HCT116 (cell line): Measurements from ENCODE around the gene DEPDC4. TPM values are rescaled to one million over a fixed set of nuclear protein-coding genes. Genes with fewer than 3 reads are reported as not detected.

Source experiments
- ATAC-seq: fragments of 200-7000 bp; cut with Tn5 transposase; 2 replicates; pipeline ENCODE4 v1.9.1; 2020; ENCODE audit warnings: mild to moderate bottlenecking, moderate library complexity
- BruUV-seq: library from RNA; stranded (reverse); fragments of 400-500 nt; replicated peaks from 2 replicates; lab custom pipeline; 2021; lab: Mats Ljungman, UMichigan
- CTCF ChIA-PET: fragments of 300-600 bp; sonication (Branson Sonifier 250); formaldehyde crosslinking; loops from one replicate; lab custom pipeline; 2021; ENCODE audit warnings: antibody characterized with exemption; lab: Charles Lee
- POLR2A ChIA-PET: fragments of 300-600, 350-600 bp; sonication (Branson Sonifier 250); formaldehyde crosslinking; loops from one replicate; lab custom pipeline; 2021; ENCODE audit warnings: antibody characterized with exemption; lab: Charles Lee
- RAD21 ChIA-PET, 2 experiments: fragments of 300-600 bp; sonication (Branson Sonifier 250); formaldehyde crosslinking; loops; one replicate each; lab custom pipeline; 2023; ENCODE audit warnings: low total read pairs in 2 of 2; ENCODE audit not compliant: uncharacterized antibody in 2 of 2, unreplicated experiment in 2 of 2, low non-redundant PET in 1 of 2; lab: Charles Lee
- DNase-seq: peaks from one replicate; pipeline ENCODE4 v3.0.0-alpha.2; 2010; ENCODE audit warnings: low read depth, low spot score
- H2AFZ ChIP-seq: fragments of 200-600 bp; shearing (Covaris generic), sonication (generic); 2 replicates; pipeline ENCODE4 v1.6.1; 2017; ENCODE audit warnings: low read depth, mixed run types, mixed read lengths, antibody characterized with exemption, low read length; ENCODE audit not compliant: poor library complexity, severe bottlenecking
- H3K27ac ChIP-seq: 2 replicates; pipeline ENCODE4 v1.5.1; 2012; ENCODE audit warnings: low read depth, low read length
- H3K27me3 ChIP-seq: fragments of 200-600 bp; sonication (generic); 2 replicates; pipeline ENCODE4 v1.6.1; 2016; ENCODE audit warnings: mixed run types, low read length, mixed read lengths; ENCODE audit not compliant: insufficient read depth
- H3K36me3 ChIP-seq, 2 experiments: fragments of 200-500 bp in 1 of 2; fragments of 200-600 bp in 1 of 2; sonication (Bioruptor generic) in 1 of 2; sonication (generic) in 1 of 2; 2 replicates each; pipeline versions ENCODE4 v1.5.1 to v1.6.1; 2014 to 2016; ENCODE audit warnings: low read length in 2 of 2, inconsistent platforms in 1 of 2, mixed read lengths in 1 of 2, mixed run types in 1 of 2; ENCODE audit not compliant: insufficient read depth in 2 of 2, control insufficient read depth in 1 of 2
- H3K4me1 ChIP-seq, 2 experiments: fragments of 200-600 bp in 1 of 2; sonication (generic) in 1 of 2; 2 replicates each; pipeline versions ENCODE4 v1.5.1 to v1.6.1; 2012 to 2017; ENCODE audit warnings: low read length in 2 of 2, inconsistent platforms in 1 of 2, mild to moderate bottlenecking in 1 of 2, mixed read lengths in 1 of 2, mixed run types in 1 of 2, moderate library complexity in 1 of 2; ENCODE audit not compliant: insufficient read depth in 2 of 2, control insufficient read depth in 1 of 2
- H3K4me2 ChIP-seq: fragments of 200-600 bp; sonication (generic); 2 replicates; pipeline ENCODE4 v1.6.1; 2017; ENCODE audit warnings: mixed run types, low read length, mixed read lengths
- H3K4me3 ChIP-seq, 2 experiments: fragments of 200-600 bp in 1 of 2; sonication (generic) in 1 of 2; replicated peaks in 1 of 2; 2 replicates each; pipeline ENCODE4 v1.5.1; 2011 to 2016; ENCODE audit warnings: low read length in 2 of 2, control low read depth in 1 of 2, low read depth in 1 of 2, mild to moderate bottlenecking in 1 of 2, mixed read lengths in 1 of 2, mixed run types in 1 of 2
- H3K79me2 ChIP-seq: fragments of 200-600 bp; sonication (generic); 2 replicates; pipeline ENCODE4 v1.6.1; 2017; ENCODE audit warnings: mild to moderate bottlenecking, mixed run types, low read length, moderate library complexity, mixed read lengths; ENCODE audit not compliant: insufficient read depth
- H3K9ac ChIP-seq: fragments of 200-600 bp; sonication (generic); 2 replicates; pipeline ENCODE4 v1.6.1; 2016; ENCODE audit warnings: low read length, mixed read lengths
- H3K9me2 ChIP-seq: fragments of 200-600 bp; sonication (generic), shearing (Covaris generic); 2 replicates; pipeline ENCODE4 v1.6.1; 2017; ENCODE audit warnings: mixed run types, mild to moderate bottlenecking, moderate library complexity; ENCODE audit not compliant: insufficient read depth
- H3K9me3 ChIP-seq, 2 experiments: fragments of 200-500 bp in 1 of 2; fragments of 200-600 bp in 1 of 2; sonication (Bioruptor generic) in 1 of 2; sonication (generic) in 1 of 2; 2 replicates each; pipeline ENCODE4 v1.6.1; 2014 to 2017; ENCODE audit warnings: low read length in 2 of 2, mixed read lengths in 2 of 2, inconsistent platforms in 1 of 2, low read depth in 1 of 2, mild to moderate bottlenecking in 1 of 2, mixed run types in 1 of 2, moderate library complexity in 1 of 2; ENCODE audit not compliant: control insufficient read depth in 1 of 2, insufficient read depth in 1 of 2
- H4K20me1 ChIP-seq: fragments of 200-600 bp; sonication (generic), shearing (Covaris generic); 2 replicates; pipeline ENCODE4 v1.6.1; 2017; ENCODE audit warnings: mixed run types, mild to moderate bottlenecking, moderate library complexity; ENCODE audit not compliant: insufficient read depth
- ATF3 ChIP-seq: IDR thresholded peaks from 2 replicates; pipeline ENCODE4 v1.6.1; 2012
- CBX3 ChIP-seq: IDR thresholded peaks from 2 replicates; pipeline ENCODE4 v1.6.1; 2012; ENCODE audit warnings: low read depth
- CEBPB ChIP-seq: IDR thresholded peaks from 2 replicates; pipeline ENCODE4 v1.6.1; 2012; ENCODE audit warnings: low read depth
- EGR1 ChIP-seq: IDR thresholded peaks from 2 replicates; pipeline ENCODE4 v1.6.1; 2012; ENCODE audit warnings: low read depth
- EZH2phosphoT487 ChIP-seq: fragments of 200-600 bp; IDR thresholded peaks from 2 replicates; pipeline ENCODE4 v1.6.1; 2018; ENCODE audit warnings: antibody characterized with exemption, borderline replicate concordance
- FOSL1 ChIP-seq: IDR thresholded peaks from 2 replicates; pipeline ENCODE4 v1.6.1; 2012; ENCODE audit warnings: low read depth
- MAX ChIP-seq: IDR thresholded peaks from 2 replicates; pipeline ENCODE4 v1.6.1; 2012
- POLR2AphosphoS5 ChIP-seq: IDR thresholded peaks from 2 replicates; pipeline ENCODE4 v1.6.1; 2011; ENCODE audit warnings: mild to moderate bottlenecking, low read depth, low read length, moderate library complexity
- RAD21 ChIP-seq: IDR thresholded peaks from 2 replicates; pipeline ENCODE4 v1.6.1; 2012; ENCODE audit warnings: low read depth, mild to moderate bottlenecking
- SP1 ChIP-seq: IDR thresholded peaks from 2 replicates; pipeline ENCODE4 v1.6.1; 2012; ENCODE audit warnings: low read depth
- SRF ChIP-seq: IDR thresholded peaks from 2 replicates; pipeline ENCODE4 v1.6.1; 2012; ENCODE audit warnings: low read depth
- YY1 ChIP-seq: IDR thresholded peaks from 2 replicates; pipeline ENCODE4 v1.6.1; 2011; ENCODE audit warnings: low read length, low read depth, moderate library complexity, mild to moderate bottlenecking; ENCODE audit not compliant: insufficient replicate concordance; ENCODE audit errors: extremely low read depth
- ZFX ChIP-seq: fragments of 450-650 bp; IDR thresholded peaks from 2 replicates; pipeline ENCODE4 v1.6.1; 2017
- ZNF274 ChIP-seq: fragments of 200-500 bp; sonication (Bioruptor generic); IDR thresholded peaks from 2 replicates; pipeline ENCODE4 v1.6.1; 2014; ENCODE audit warnings: mild to moderate bottlenecking, low read depth, low read length, inconsistent platforms
- intact Hi-C: fragments of 100-400 bp; cut with micrococcal nuclease; formaldehyde crosslinking; loops from 2 replicates; pipeline ENCODE4 v1.10.0; 2022
- total RNA-seq: library from RNA; stranded (reverse); gene quantifications from one replicate; pipeline ENCODE4 v1.2.1, GENCODE V29; 2021; ENCODE audit not compliant: unreplicated experiment
- TF ChIP-seq, protein P1 (sequence below): IDR thresholded peaks from 2 replicates; pipeline ENCODE4 v1.6.1; 2012; ENCODE audit warnings: low read depth
- TF ChIP-seq, protein P2 (sequence below), 3 experiments: fragments of 200-600 bp in 1 of 3; sonication (generic) in 1 of 3; IDR thresholded peaks in 2 of 3; conservative IDR thresholded peaks in 1 of 3; 2 replicates each; pipeline ENCODE4 v1.5.1; 2012 to 2017; ENCODE audit warnings: low read depth in 2 of 3, low read length in 2 of 3, antibody characterized with exemption in 1 of 3, borderline replicate concordance in 1 of 3, control low read depth in 1 of 3, mild to moderate bottlenecking in 1 of 3, mixed read lengths in 1 of 3, mixed run types in 1 of 3, moderate library complexity in 1 of 3; ENCODE audit not compliant: insufficient read depth in 1 of 3
- TF ChIP-seq, protein P3 (sequence below): IDR thresholded peaks from 2 replicates; pipeline ENCODE4 v1.6.1; 2011; ENCODE audit warnings: mild to moderate bottlenecking, low read length, moderate library complexity; ENCODE audit not compliant: insufficient replicate concordance; ENCODE audit errors: extremely low read depth

The DEPDC4 gene
- total RNA-seq, 1 experiment from 2014 or later, result 3.4 TPM

GRCh38 chr12:100213016-100213891 is 53.6 kb downstream of the DEPDC4 start:
- RAD21 ChIA-PET, result no interaction called here
- no TSS peak for BruUV-seq
- DNase-seq, result no peak
- intact Hi-C loops, result no loop called here
- no peak overlapping the region for H3K9ac ChIP-seq
- H3K4me3 ChIP-seq, result no peak overlapping the region
- H3K27ac ChIP-seq, result no peak overlapping the region
- no peak for ATAC-seq
- H3K36me3 ChIP-seq, result peaks cover 11 to 22% of the 10 kb centered on the region in 2 experiments; a peak in 2 of 4 replicates
- H3K4me1 ChIP-seq, result no peaks in the 10 kb centered on the region
- H3K9me2 ChIP-seq, result no peaks in the 10 kb centered on the region
- no peak overlapping the region for H2AFZ ChIP-seq
- TF ChIP-seq POLR2AphosphoS5 (no peak), SRF (no peak), EGR1 (no peak), CBX3 (no peak), CEBPB (no peak), ZNF274 (no peak), ZFX (no peak), MAX (no peak), SP1 (no peak), ATF3 (no peak), YY1 (no peak), RAD21 (no peak), EZH2phosphoT487 (no peak), FOSL1 (no peak)
- TF ChIP-seq, protein P1, sequence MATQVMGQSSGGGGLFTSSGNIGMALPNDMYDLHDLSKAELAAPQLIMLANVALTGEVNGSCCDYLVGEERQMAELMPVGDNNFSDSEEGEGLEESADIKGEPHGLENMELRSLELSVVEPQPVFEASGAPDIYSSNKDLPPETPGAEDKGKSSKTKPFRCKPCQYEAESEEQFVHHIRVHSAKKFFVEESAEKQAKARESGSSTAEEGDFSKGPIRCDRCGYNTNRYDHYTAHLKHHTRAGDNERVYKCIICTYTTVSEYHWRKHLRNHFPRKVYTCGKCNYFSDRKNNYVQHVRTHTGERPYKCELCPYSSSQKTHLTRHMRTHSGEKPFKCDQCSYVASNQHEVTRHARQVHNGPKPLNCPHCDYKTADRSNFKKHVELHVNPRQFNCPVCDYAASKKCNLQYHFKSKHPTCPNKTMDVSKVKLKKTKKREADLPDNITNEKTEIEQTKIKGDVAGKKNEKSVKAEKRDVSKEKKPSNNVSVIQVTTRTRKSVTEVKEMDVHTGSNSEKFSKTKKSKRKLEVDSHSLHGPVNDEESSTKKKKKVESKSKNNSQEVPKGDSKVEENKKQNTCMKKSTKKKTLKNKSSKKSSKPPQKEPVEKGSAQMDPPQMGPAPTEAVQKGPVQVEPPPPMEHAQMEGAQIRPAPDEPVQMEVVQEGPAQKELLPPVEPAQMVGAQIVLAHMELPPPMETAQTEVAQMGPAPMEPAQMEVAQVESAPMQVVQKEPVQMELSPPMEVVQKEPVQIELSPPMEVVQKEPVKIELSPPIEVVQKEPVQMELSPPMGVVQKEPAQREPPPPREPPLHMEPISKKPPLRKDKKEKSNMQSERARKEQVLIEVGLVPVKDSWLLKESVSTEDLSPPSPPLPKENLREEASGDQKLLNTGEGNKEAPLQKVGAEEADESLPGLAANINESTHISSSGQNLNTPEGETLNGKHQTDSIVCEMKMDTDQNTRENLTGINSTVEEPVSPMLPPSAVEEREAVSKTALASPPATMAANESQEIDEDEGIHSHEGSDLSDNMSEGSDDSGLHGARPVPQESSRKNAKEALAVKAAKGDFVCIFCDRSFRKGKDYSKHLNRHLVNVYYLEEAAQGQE, result no peak
- TF ChIP-seq, protein P2, sequence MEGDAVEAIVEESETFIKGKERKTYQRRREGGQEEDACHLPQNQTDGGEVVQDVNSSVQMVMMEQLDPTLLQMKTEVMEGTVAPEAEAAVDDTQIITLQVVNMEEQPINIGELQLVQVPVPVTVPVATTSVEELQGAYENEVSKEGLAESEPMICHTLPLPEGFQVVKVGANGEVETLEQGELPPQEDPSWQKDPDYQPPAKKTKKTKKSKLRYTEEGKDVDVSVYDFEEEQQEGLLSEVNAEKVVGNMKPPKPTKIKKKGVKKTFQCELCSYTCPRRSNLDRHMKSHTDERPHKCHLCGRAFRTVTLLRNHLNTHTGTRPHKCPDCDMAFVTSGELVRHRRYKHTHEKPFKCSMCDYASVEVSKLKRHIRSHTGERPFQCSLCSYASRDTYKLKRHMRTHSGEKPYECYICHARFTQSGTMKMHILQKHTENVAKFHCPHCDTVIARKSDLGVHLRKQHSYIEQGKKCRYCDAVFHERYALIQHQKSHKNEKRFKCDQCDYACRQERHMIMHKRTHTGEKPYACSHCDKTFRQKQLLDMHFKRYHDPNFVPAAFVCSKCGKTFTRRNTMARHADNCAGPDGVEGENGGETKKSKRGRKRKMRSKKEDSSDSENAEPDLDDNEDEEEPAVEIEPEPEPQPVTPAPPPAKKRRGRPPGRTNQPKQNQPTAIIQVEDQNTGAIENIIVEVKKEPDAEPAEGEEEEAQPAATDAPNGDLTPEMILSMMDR (IDR thresholded peaks at IDR 0.05 in 2 of 3, conservative IDR thresholded peaks at IDR 0.05 in 1 of 3; ENCODE audit: borderline replicate concordance in 1 of 3, insufficient read depth in 1 of 3, low read depth in 2 of 3, low read length in 2 of 3), result no peak
- TF ChIP-seq, protein P3, sequence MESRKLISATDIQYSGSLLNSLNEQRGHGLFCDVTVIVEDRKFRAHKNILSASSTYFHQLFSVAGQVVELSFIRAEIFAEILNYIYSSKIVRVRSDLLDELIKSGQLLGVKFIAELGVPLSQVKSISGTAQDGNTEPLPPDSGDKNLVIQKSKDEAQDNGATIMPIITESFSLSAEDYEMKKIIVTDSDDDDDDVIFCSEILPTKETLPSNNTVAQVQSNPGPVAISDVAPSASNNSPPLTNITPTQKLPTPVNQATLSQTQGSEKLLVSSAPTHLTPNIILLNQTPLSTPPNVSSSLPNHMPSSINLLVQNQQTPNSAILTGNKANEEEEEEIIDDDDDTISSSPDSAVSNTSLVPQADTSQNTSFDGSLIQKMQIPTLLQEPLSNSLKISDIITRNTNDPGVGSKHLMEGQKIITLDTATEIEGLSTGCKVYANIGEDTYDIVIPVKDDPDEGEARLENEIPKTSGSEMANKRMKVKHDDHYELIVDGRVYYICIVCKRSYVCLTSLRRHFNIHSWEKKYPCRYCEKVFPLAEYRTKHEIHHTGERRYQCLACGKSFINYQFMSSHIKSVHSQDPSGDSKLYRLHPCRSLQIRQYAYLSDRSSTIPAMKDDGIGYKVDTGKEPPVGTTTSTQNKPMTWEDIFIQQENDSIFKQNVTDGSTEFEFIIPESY, result no peak
- no peak overlapping the region for H3K4me2 ChIP-seq
- H3K79me2 ChIP-seq, result no peaks in the 10 kb centered on the region
- H3K9me3 ChIP-seq, result no peaks in the 10 kb centered on the region
- CTCF ChIA-PET, result interaction anchor here (1.1 to 1.2 kb wide), 2 partner anchors 16 to 22 kb away, joined by 3 to 4 read pairs; no protein-coding TSS in a partner anchor
- H3K27me3 ChIP-seq, result no peaks in the 10 kb centered on the region
- POLR2A ChIA-PET, result no interaction called here
- H4K20me1 ChIP-seq, result no peaks in the 10 kb centered on the region
